CD4-positive, alpha-beta T cell treated with Interleukin-2 at 100 ng/mL for 4 hours (primary cell): ENCODE measurements around the gene PIGBOS1.
A peak's percentile ranks its signal among the peaks of the same experiment; 100 is the strongest.
"Not testable (repeated sequence)": the region's sequence is repeated elsewhere in the genome, so short reads cannot be mapped to it uniquely, and the experiment has no call there.

ENCODE experiments used
- DNase-seq: peaks from one replicate; pipeline ENCODE4 v3.0.0-alpha.2; 2020; ENCODE audit warnings: low spot score

Gene PIGBOS1

GRCh38 chr15:55318588-55319494 is at the start of gene PIGBOS1, which contains the start of gene PIGB:
TSS of gene PIGBOS1 (minus strand) at chr15:55319123. CDS start at chr15:55317792, 1,331 bp downstream.
TSS of gene PIGB (plus strand) at chr15:55319222. CDS start at chr15:55319251, 29 bp downstream.
- DNase-seq, result peak; percentile 83

GRCh38 chr15:55366981-55367380 is 48.1 kb upstream of the PIGBOS1 start:
- no peak for DNase-seq

- no peak for DNase-seq
Measured at GRCh38 chr15:55362641-55363040, 43.7 kb upstream of the PIGBOS1 start.

GRCh38 chr15:55361048-55361447 is 42.1 kb upstream of the PIGBOS1 start:
- DNase-seq, result no peak

GRCh38 chr15:55360256-55360655 is 41.3 kb upstream of the PIGBOS1 start:
- no peak for DNase-seq

- DNase-seq, result no peak
Measured at GRCh38 chr15:55358471-55358870, 39.5 kb upstream of the PIGBOS1 start.

GRCh38 chr15:55357774-55358173 is 38.9 kb upstream of the PIGBOS1 start:
- no peak for DNase-seq

GRCh38 chr15:55356985-55357585 is 38.2 kb upstream of the PIGBOS1 start:
- DNase-seq, result no peak

- DNase-seq, result no peak
Measured at GRCh38 chr15:55353025-55353424, 34.1 kb upstream of the PIGBOS1 start.

- no peak for DNase-seq
Measured at GRCh38 chr15:55349282-55349681, 30.4 kb upstream of the PIGBOS1 start.

GRCh38 chr15:55348281-55348778 is 29.4 kb upstream of the PIGBOS1 start:
- DNase-seq, result no peak

- DNase-seq, result no peak
Measured at GRCh38 chr15:55344206-55344605, 25.3 kb upstream of the PIGBOS1 start.

GRCh38 chr15:55343168-55343567 is 24.2 kb upstream of the PIGBOS1 start:
- no peak for DNase-seq

GRCh38 chr15:55337160-55337559 is 18.2 kb upstream of the PIGBOS1 start:
- DNase-seq, result no peak

- DNase-seq, result no peak
Measured at GRCh38 chr15:55334997-55335396, 16.1 kb upstream of the PIGBOS1 start.

- DNase-seq, result no peak
Measured at GRCh38 chr15:55334371-55334770, 15.4 kb upstream of the PIGBOS1 start.

- no peak for DNase-seq
Measured at GRCh38 chr15:55327387-55327786, 8.5 kb upstream of the PIGBOS1 start.

GRCh38 chr15:55322467-55322866 is 3.5 kb upstream of the PIGBOS1 start:
- no peak for DNase-seq

- DNase-seq, result no peak
Measured at GRCh38 chr15:55320963-55321362, 2.0 kb upstream of the PIGBOS1 start.

- DNase-seq, result no peak
Measured at GRCh38 chr15:55320238-55320550, 1.3 kb upstream of the PIGBOS1 start.

- DNase-seq, result no peak
Measured at GRCh38 chr15:55319537-55320237, 764 bp upstream of the PIGBOS1 start.

- not testable (repeated sequence) for DNase-seq
Measured at GRCh38 chr15:55302801-55303200, 16.1 kb downstream of the PIGBOS1 start.

- no peak for DNase-seq
Measured at GRCh38 chr15:55297315-55297714, 21.6 kb downstream of the PIGBOS1 start.
